Measurements from ENCODE around the gene LAMC1.
A peak's percentile ranks its signal among the peaks of the same experiment; 100 is the strongest.

Gene LAMC1

GRCh38 chr1:182998482-182998881 lies 24.7 kb upstream of the LAMC1 start:
- no peak overlapping the region for H3K4me3 ChIP-seq (ENCODE audit: low read depth, low read length)
- DNase-seq (ENCODE audit: low read depth) = no peak
- TF ChIP-seq, protein P1, sequence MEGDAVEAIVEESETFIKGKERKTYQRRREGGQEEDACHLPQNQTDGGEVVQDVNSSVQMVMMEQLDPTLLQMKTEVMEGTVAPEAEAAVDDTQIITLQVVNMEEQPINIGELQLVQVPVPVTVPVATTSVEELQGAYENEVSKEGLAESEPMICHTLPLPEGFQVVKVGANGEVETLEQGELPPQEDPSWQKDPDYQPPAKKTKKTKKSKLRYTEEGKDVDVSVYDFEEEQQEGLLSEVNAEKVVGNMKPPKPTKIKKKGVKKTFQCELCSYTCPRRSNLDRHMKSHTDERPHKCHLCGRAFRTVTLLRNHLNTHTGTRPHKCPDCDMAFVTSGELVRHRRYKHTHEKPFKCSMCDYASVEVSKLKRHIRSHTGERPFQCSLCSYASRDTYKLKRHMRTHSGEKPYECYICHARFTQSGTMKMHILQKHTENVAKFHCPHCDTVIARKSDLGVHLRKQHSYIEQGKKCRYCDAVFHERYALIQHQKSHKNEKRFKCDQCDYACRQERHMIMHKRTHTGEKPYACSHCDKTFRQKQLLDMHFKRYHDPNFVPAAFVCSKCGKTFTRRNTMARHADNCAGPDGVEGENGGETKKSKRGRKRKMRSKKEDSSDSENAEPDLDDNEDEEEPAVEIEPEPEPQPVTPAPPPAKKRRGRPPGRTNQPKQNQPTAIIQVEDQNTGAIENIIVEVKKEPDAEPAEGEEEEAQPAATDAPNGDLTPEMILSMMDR (IDR thresholded peaks at IDR 0.05; ENCODE audit: low read depth, low read length) = no peak
- TF ChIP-seq, protein P2, sequence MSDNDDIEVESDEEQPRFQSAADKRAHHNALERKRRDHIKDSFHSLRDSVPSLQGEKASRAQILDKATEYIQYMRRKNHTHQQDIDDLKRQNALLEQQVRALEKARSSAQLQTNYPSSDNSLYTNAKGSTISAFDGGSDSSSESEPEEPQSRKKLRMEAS (IDR thresholded peaks at IDR 0.05; ENCODE audit: low read depth, low read length) = no peak
- TF ChIP-seq POLR2A (IDR thresholded peaks at IDR 0.05; ENCODE audit: extremely low read depth, insufficient read length) (no peak), MYC (IDR thresholded peaks at IDR 0.05; ENCODE audit: low read depth, low read length) (no peak)

DNA sequence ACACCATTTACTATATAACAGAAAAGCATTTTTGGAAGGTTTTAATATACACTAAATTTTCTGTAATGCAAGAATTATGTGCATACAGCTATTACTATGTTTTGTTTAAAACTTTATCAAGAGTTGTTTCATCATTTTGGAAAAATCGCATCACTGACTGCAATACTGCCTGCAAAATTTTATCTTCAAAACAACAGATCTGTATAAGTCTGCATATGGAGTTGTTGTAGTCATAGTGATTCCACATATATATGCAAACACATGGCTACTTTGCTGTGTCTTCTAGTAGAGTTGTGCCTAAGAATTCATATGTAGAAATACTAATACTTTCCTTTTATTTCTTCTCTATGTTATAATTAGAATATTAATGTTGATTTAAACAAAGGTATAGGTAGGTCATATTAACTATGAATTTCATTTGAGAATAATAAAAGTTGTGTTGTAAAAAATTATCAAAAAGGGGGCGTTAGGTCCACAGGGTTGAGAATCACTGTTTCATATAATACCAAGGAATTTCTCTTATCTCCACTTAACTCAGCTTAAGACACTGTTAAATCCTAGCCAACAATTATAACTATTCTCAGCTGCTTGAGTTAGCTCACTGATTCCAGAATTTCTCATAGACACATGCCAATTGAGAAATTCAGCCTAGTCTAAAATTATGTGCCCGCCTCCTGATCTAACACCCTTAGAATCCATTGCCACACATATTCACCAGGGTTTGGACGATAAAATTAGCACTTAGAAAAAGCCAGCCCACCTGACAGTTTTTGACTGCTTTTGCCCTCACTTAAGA lies 22.9 kb upstream of the LAMC1 start:
- H3K4me3 ChIP-seq (ENCODE audit: low read depth, low read length) = no peak overlapping the region
- TF ChIP-seq MYC (IDR thresholded peaks at IDR 0.05; ENCODE audit: low read depth, low read length) = no peak
- no peak for TF ChIP-seq POLR2A (IDR thresholded peaks at IDR 0.05; ENCODE audit: extremely low read depth, insufficient read length)
- TF ChIP-seq, protein P2 (IDR thresholded peaks at IDR 0.05; ENCODE audit: low read depth, low read length) = no peak
- TF ChIP-seq, protein P1 (IDR thresholded peaks at IDR 0.05; ENCODE audit: low read depth, low read length) = no peak
- no peak for DNase-seq (ENCODE audit: low read depth)

GRCh38 chr1:183002267-183002666 lies 21.0 kb upstream of the LAMC1 start:
- H3K4me3 ChIP-seq (ENCODE audit: low read depth, low read length) = no peak overlapping the region
- TF ChIP-seq MYC (IDR thresholded peaks at IDR 0.05; ENCODE audit: low read depth, low read length) (no peak), POLR2A (IDR thresholded peaks at IDR 0.05; ENCODE audit: extremely low read depth, insufficient read length) (no peak)
- DNase-seq (ENCODE audit: low read depth) = no peak

DNA sequence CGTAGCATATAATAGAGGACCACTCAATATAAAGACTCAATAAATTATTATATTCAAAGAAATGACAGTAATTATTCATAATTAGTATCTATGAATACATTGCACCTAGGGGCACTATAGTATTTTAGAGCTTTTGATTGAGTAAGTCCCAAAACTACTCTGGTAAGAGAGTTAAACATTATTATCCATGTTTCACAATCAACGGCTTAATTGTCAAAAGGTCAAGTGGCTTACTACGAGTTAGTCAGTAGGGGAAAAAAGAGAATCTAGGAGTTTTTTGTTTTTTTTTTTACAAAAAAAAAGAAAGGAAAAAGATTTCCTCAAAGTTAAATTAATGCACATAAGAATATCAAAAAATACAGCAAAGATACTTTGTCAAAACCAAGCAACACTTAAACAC lies 20.4 kb upstream of the LAMC1 start:
- TF ChIP-seq, protein P2 (IDR thresholded peaks at IDR 0.05; ENCODE audit: low read depth, low read length) = no peak
- TF ChIP-seq, protein P1 (IDR thresholded peaks at IDR 0.05; ENCODE audit: low read depth, low read length) = no peak
- TF ChIP-seq MYC (IDR thresholded peaks at IDR 0.05; ENCODE audit: low read depth, low read length) (no peak), POLR2A (IDR thresholded peaks at IDR 0.05; ENCODE audit: extremely low read depth, insufficient read length) (no peak)
- no peak overlapping the region for H3K4me3 ChIP-seq (ENCODE audit: low read depth, low read length)
- DNase-seq (ENCODE audit: low read depth) = peak; percentile 34

GRCh38 chr1:183003203-183003602 lies 20.0 kb upstream of the LAMC1 start:
- no peak overlapping the region for H3K4me3 ChIP-seq (ENCODE audit: low read depth, low read length)
- no peak for DNase-seq (ENCODE audit: low read depth)
- TF ChIP-seq MYC (IDR thresholded peaks at IDR 0.05; ENCODE audit: low read depth, low read length) (no peak), POLR2A (IDR thresholded peaks at IDR 0.05; ENCODE audit: extremely low read depth, insufficient read length) (no peak)
- TF ChIP-seq, protein P2 (IDR thresholded peaks at IDR 0.05; ENCODE audit: low read depth, low read length) = no peak
- TF ChIP-seq, protein P1 (IDR thresholded peaks at IDR 0.05; ENCODE audit: low read depth, low read length) = no peak

DNA sequence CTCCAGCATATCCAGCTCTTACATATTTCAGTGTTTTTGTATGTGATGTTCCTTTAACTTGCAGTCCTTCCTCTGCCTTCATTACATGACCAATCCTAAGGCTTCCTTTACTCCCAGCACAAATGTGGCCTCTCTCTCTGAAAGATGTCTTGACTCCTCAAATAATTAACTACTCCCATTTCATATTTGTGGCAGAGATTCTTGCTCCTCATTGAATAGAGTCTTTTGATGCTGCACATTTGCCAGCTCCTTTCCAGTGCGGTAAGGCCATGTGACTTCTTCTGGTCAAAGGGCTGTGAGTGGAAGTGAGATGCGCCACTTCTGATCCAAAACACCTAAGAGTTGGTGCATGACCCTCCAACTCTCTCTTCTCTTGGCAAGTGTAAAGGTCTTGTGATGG lies 19.1 kb upstream of the LAMC1 start:
- DNase-seq (ENCODE audit: low read depth) = no peak
- H3K4me3 ChIP-seq (ENCODE audit: low read depth, low read length) = no peak overlapping the region
- TF ChIP-seq MYC (IDR thresholded peaks at IDR 0.05; ENCODE audit: low read depth, low read length) (no peak), POLR2A (IDR thresholded peaks at IDR 0.05; ENCODE audit: extremely low read depth, insufficient read length) (no peak)
- TF ChIP-seq, protein P2 (IDR thresholded peaks at IDR 0.05; ENCODE audit: low read depth, low read length) = no peak
- TF ChIP-seq, protein P1 (IDR thresholded peaks at IDR 0.05; ENCODE audit: low read depth, low read length) = no peak
